Mesothelial cell of epicardium (in vitro differentiated cells): ENCODE measurements around the gene RAB26. TPM values are rescaled to one million over a fixed set of nuclear protein-coding genes. Genes with fewer than 3 reads are reported as not detected.

Experiments used
- DNase-seq, 2 experiments: peaks; one replicate each; pipeline ENCODE4 v3.0.0; 2021; ENCODE audit warnings: low spot score in 2 of 2; ENCODE audit not compliant: unreplicated experiment in 2 of 2
- H3K27ac Mint-ChIP-seq: 2 replicates; pipeline ENCODE4 v1.8.0; 2021; ENCODE audit warnings: mixed read lengths
- H3K27me3 Mint-ChIP-seq: 2 replicates; pipeline ENCODE4 v1.8.0; 2021; ENCODE audit warnings: low read depth, mixed read lengths
- H3K36me3 Mint-ChIP-seq: 2 replicates; pipeline ENCODE4 v1.8.0; 2021; ENCODE audit warnings: mixed read lengths
- H3K4me1 Mint-ChIP-seq: 2 replicates; pipeline ENCODE4 v1.8.0; 2021; ENCODE audit warnings: mixed read lengths
- H3K4me3 Mint-ChIP-seq: 2 replicates; pipeline ENCODE4 v1.8.0; 2021; ENCODE audit warnings: mild to moderate bottlenecking, moderate library complexity, mixed read lengths
- H3K9me3 Mint-ChIP-seq: 2 replicates; pipeline ENCODE4 v1.8.0; 2021; ENCODE audit warnings: mixed read lengths
- CTCF ChIP-seq: fragments of 200-600 bp; sonication (generic); IDR thresholded peaks from one replicate; pipeline ENCODE4 v1.5.0; 2021; ENCODE audit warnings: antibody characterized with exemption; ENCODE audit not compliant: unreplicated experiment
- total RNA-seq: library from RNA; stranded (reverse); gene quantifications from 3 replicates; pipeline ENCODE4 v1.2.1, GENCODE V29; 2021

Gene RAB26
- total RNA-seq, 1 donor from 2014 or later: 1.5 TPM

GRCh38 chr16:2157480-2158261 lies 9.2 kb downstream of the RAB26 start:
- H3K4me1 Mint-ChIP-seq: peaks cover 36% of the 10 kb centered on the region
- DNase-seq: no peak
- H3K27ac Mint-ChIP-seq: peak overlapping the region; percentile 94
- no peaks in the 10 kb centered on the region for H3K27me3 Mint-ChIP-seq
- H3K4me3 Mint-ChIP-seq: peak overlapping the region; percentile 96
- TF ChIP-seq CTCF: no peak
- H3K9me3 Mint-ChIP-seq: no peaks in the 10 kb centered on the region
- H3K36me3 Mint-ChIP-seq: no peaks in the 10 kb centered on the region

- H3K27ac Mint-ChIP-seq: no peak overlapping the region
Observed at GRCh38 chr16:2158262-2158638, 9.8 kb downstream of the RAB26 start.

GRCh38 chr16:2159175-2159838 lies 10.9 kb downstream of the RAB26 start:
- H3K9me3 Mint-ChIP-seq: no peaks in the 10 kb centered on the region

More at GRCh38 chr16:2158262-2158638, 9.8 kb downstream of the RAB26 start:
- Mint-ChIP-seq H3K36me3 (no peaks in the 10 kb centered on the region), H3K4me3 (no peak overlapping the region), H3K27me3 (no peaks in the 10 kb centered on the region), H3K9me3 (no peaks in the 10 kb centered on the region), H3K4me1 (peaks cover 34% of the 10 kb centered on the region)
- no peak for TF ChIP-seq CTCF
- DNase-seq: no peak

GRCh38 chr16:2160915-2161551 lies 12.6 kb downstream of the RAB26 start:
- Mint-ChIP-seq H3K27ac (no peak overlapping the region), H3K9me3 (no peaks in the 10 kb centered on the region), H3K4me3 (no peak overlapping the region), H3K36me3 (peaks cover under 1% of the 10 kb centered on the region), H3K4me1 (peaks cover 19% of the 10 kb centered on the region), H3K27me3 (no peaks in the 10 kb centered on the region)
- no peak for DNase-seq
- no peak for TF ChIP-seq CTCF

More at GRCh38 chr16:2159175-2159838, 10.9 kb downstream of the RAB26 start:
- H3K27me3 Mint-ChIP-seq: no peaks in the 10 kb centered on the region
- DNase-seq: no peak
- H3K4me3 Mint-ChIP-seq: no peak overlapping the region
- peak overlapping the region; percentile 30 for H3K27ac Mint-ChIP-seq
- TF ChIP-seq CTCF: no peak
- no peaks in the 10 kb centered on the region for H3K36me3 Mint-ChIP-seq
- peaks cover 25% of the 10 kb centered on the region for H3K4me1 Mint-ChIP-seq

- Mint-ChIP-seq H3K9me3 (no peaks in the 10 kb centered on the region), H3K4me1 (peaks cover 12% of the 10 kb centered on the region), H3K27me3 (no peaks in the 10 kb centered on the region), H3K4me3 (no peak overlapping the region), H3K27ac (no peak overlapping the region), H3K36me3 (peaks cover 3% of the 10 kb centered on the region)
- no peak for DNase-seq
- TF ChIP-seq CTCF: no peak
Observed at GRCh38 chr16:2161911-2162310, 13.5 kb downstream of the RAB26 start.
